ENCODE results near the gene SHISA2.
A peak's percentile ranks its signal among the peaks of the same experiment; 100 is the strongest.
"Not testable (repeated sequence)": the region's sequence is repeated elsewhere in the genome, so short reads cannot be mapped to it uniquely, and the experiment has no call there.

Gene SHISA2
- long read RNA-seq, donor 1, transcript SHISA2-201 (2 exons, 2,860 nt), result major isoform, 18 of 18 reads
- long read RNA-seq, donor 1, partial matches to known transcripts, result 0 of 18 reads
- long read RNA-seq, donor 1, other reads (novel, unspliced or antisense), result 0 of 18 reads
- long read RNA-seq, donor 2, transcript SHISA2-201 (2 exons, 2,860 nt), result major isoform, 33 of 33 reads
- long read RNA-seq, donor 2, partial matches to known transcripts, result 0 of 33 reads
- long read RNA-seq, donor 2, other reads (novel, unspliced or antisense), result 0 of 33 reads
- long read RNA-seq, donor 3, transcript SHISA2-201 (2 exons, 2,860 nt), result major isoform, 8 of 8 reads
- long read RNA-seq, donor 3, partial matches to known transcripts, result 0 of 8 reads
- long read RNA-seq, donor 3, other reads (novel, unspliced or antisense), result 0 of 8 reads
- long read RNA-seq, donor 4, transcript SHISA2-201 (2 exons, 2,860 nt), result major isoform, 37 of 37 reads
- long read RNA-seq, donor 4, partial matches to known transcripts, result 0 of 37 reads
- long read RNA-seq, donor 4, other reads (novel, unspliced or antisense), result 0 of 37 reads
- long read RNA-seq, donor 5, transcript SHISA2-201 (2 exons, 2,860 nt), result major isoform, 34 of 34 reads
- long read RNA-seq, donor 5, partial matches to known transcripts, result 0 of 34 reads
- long read RNA-seq, donor 5, other reads (novel, unspliced or antisense), result 0 of 34 reads
- long read RNA-seq, donor 6, transcript SHISA2-201 (2 exons, 2,860 nt), result major isoform, 36 of 36 reads
- long read RNA-seq, donor 6, partial matches to known transcripts, result 0 of 36 reads
- long read RNA-seq, donor 6, other reads (novel, unspliced or antisense), result 0 of 36 reads
- long read RNA-seq, donor 7, transcript SHISA2-201 (2 exons, 2,860 nt), result major isoform, 73 of 185 reads
- long read RNA-seq, donor 7, partial matches to known transcripts, result 112 of 185 reads
- long read RNA-seq, donor 7, other reads (novel, unspliced or antisense), result 0 of 185 reads
- long read RNA-seq, donor 8, transcript SHISA2-201 (2 exons, 2,860 nt), result major isoform, 26 of 26 reads
- long read RNA-seq, donor 8, partial matches to known transcripts, result 0 of 26 reads
- long read RNA-seq, donor 8, other reads (novel, unspliced or antisense), result 0 of 26 reads

- peak; percentile 97 for DNase-seq
Measured at GRCh38 chr13:26051657-26052311, at the start of gene SHISA2. Gene SHISA2, minus strand, starts transcription at chr13:26052016. Its CDS starts 1,041 bp downstream, at chr13:26050975.

GRCh38 chr13:26095846-26096610, 44.2 kb upstream of the SHISA2 start:
- DNase-seq, result no peak

- no peak for DNase-seq
Measured at GRCh38 chr13:26095338-26095737, 43.5 kb upstream of the SHISA2 start.

- not testable (repeated sequence) for DNase-seq
Measured at GRCh38 chr13:26076821-26077220, 25.0 kb upstream of the SHISA2 start.

GRCh38 chr13:26075498-26075897, 23.7 kb upstream of the SHISA2 start:
- no peak for DNase-seq

- DNase-seq, result peak; percentile 18
Measured at GRCh38 chr13:26074706-26075105, 22.9 kb upstream of the SHISA2 start.

GRCh38 chr13:26072335-26072734, 20.5 kb upstream of the SHISA2 start:
- DNase-seq, result not testable (repeated sequence)

- no peak for DNase-seq
Measured at GRCh38 chr13:26071691-26072090, 19.9 kb upstream of the SHISA2 start.

- not testable (repeated sequence) for DNase-seq
Measured at GRCh38 chr13:26069642-26070041, 17.8 kb upstream of the SHISA2 start.

GRCh38 chr13:26068372-26068771, 16.6 kb upstream of the SHISA2 start:
- not testable (repeated sequence) for DNase-seq

- DNase-seq, result no peak
Measured at GRCh38 chr13:26067601-26068000, 15.8 kb upstream of the SHISA2 start.

GRCh38 chr13:26066492-26066891, 14.7 kb upstream of the SHISA2 start:
- not testable (repeated sequence) for DNase-seq

GRCh38 chr13:26062853-26063444, 11.1 kb upstream of the SHISA2 start:
- peak; percentile 38 for DNase-seq

GRCh38 chr13:26061947-26062346, 10.1 kb upstream of the SHISA2 start:
- DNase-seq, result peak; percentile 44

GRCh38 chr13:26061256-26061655, 9.4 kb upstream of the SHISA2 start:
- DNase-seq, result peak; percentile 42

GRCh38 chr13:26060357-26060756, 8.5 kb upstream of the SHISA2 start:
- DNase-seq, result no peak

- no peak for DNase-seq
Measured at GRCh38 chr13:26058704-26059103, 6.9 kb upstream of the SHISA2 start.

- DNase-seq, result no peak
Measured at GRCh38 chr13:26054896-26055295, 3.1 kb upstream of the SHISA2 start.

- DNase-seq, result no peak
Measured at GRCh38 chr13:26053418-26053980, 1.7 kb upstream of the SHISA2 start.

GRCh38 chr13:26052337-26052736, 521 bp upstream of the SHISA2 start:
- no peak for DNase-seq

GRCh38 chr13:26051231-26051656, 572 bp downstream of the SHISA2 start:
- DNase-seq, result no peak

Data from right kidney (tissue), 9 donors.